ENCODE results near the gene PHTF2. TPM values are rescaled to one million over a fixed set of nuclear protein-coding genes. Genes with fewer than 3 reads are reported as not detected.

PHTF2 gene
- total and polyA plus RNA-seq, 11 donors, result 9.6 to 47.2 (median 24.2) TPM

- 95 to 99% (median 98%) methylated on average over 1 of the region's 1 CpG for WGBS, 4 donors
- TF ChIP-seq CTCF (IDR thresholded peaks at IDR 0.05) (no peak), POLR2A (IDR thresholded peaks at IDR 0.05) (no peak)
- ATAC-seq (no peak), DNase-seq (no peak)
- intact Hi-C loops (cut with DNase I), result no loop called here
- peaks cover 0 to 13% (median 6%) of the 10 kb centered on the region in 9 donors for H3K36me3 ChIP-seq
- no peaks in the 10 kb centered on the region for H3K27me3 ChIP-seq
- no peaks in the 10 kb centered on the region for H3K9me3 ChIP-seq
- peaks cover 0 to 9% (median 0%) of the 10 kb centered on the region in 12 donors for H3K4me1 ChIP-seq
- H3K4me3 ChIP-seq, result no peak overlapping the region
- no peak overlapping the region for H3K27ac ChIP-seq
These were observed 98.5 kb downstream of the PHTF2 start for GRCh38 chr7:77897004-77897547.

- DNase-seq, result no peak
- Histone ChIP-seq H3K4me3 (no peak overlapping the region), H3K27ac (no peak overlapping the region), H3K27me3 (no peaks in the 10 kb centered on the region), H3K4me1 (peaks cover 0 to 6% (median 0%) of the 10 kb centered on the region in 12 donors), H3K9me3 (no peaks in the 10 kb centered on the region), H3K36me3 (peaks cover 0 to 18% (median 11%) of the 10 kb centered on the region in 9 donors)
- WGBS, 4 donors, result 95 to 100% (median 98%) methylated on average over 2 of the region's 2 CpGs
- intact Hi-C loops (cut with DNase I), result no loop called here
- ATAC-seq, result no peak
- TF ChIP-seq POLR2A (IDR thresholded peaks at IDR 0.05) (no peak), CTCF (IDR thresholded peaks at IDR 0.05) (no peak)
These were observed 100.9 kb downstream of the PHTF2 start for GRCh38 chr7:77899516-77899915.

- peak in 1 of 4 donors; percentile 63 for ATAC-seq
- WGBS, 4 donors, result 83 to 90% (median 86%) methylated on average over 2 of the region's 2 CpGs
- H3K9me3 ChIP-seq, result no peaks in the 10 kb centered on the region
- no peak overlapping the region for H3K4me3 ChIP-seq
- H3K4me1 ChIP-seq, result peaks cover 0 to 8% (median 0%) of the 10 kb centered on the region in 12 donors
- intact Hi-C loops (cut with DNase I), result loop anchor here in 1 of 10 donors (10.0 kb wide), 1 partner anchor 249 kb away; no protein-coding TSS in a partner anchor
- peaks cover 0 to 18% (median 11%) of the 10 kb centered on the region in 9 donors for H3K36me3 ChIP-seq
- peak overlapping the region in 1 of 12 donors; percentile 3 for H3K27ac ChIP-seq
- peak in 3 of 12 donors; percentile 22 to 31 (median 26) for TF ChIP-seq CTCF (IDR thresholded peaks at IDR 0.05)
- no peak for TF ChIP-seq POLR2A (IDR thresholded peaks at IDR 0.05)
- no peaks in the 10 kb centered on the region for H3K27me3 ChIP-seq
- peak in 2 of 5 donors; percentile 32 to 37 for DNase-seq
These were observed 105.0 kb downstream of the PHTF2 start for GRCh38 chr7:77903597-77903996.

GRCh38 chr7:77904252-77904651, 105.7 kb downstream of the PHTF2 start:
- peaks cover 0 to 8% (median 0%) of the 10 kb centered on the region in 12 donors for H3K4me1 ChIP-seq
- H3K27ac ChIP-seq, result no peak overlapping the region
- no peak for DNase-seq
- peaks cover 0 to 23% (median 17%) of the 10 kb centered on the region in 9 donors for H3K36me3 ChIP-seq
- no peak for ATAC-seq
- TF ChIP-seq POLR2A (IDR thresholded peaks at IDR 0.05), result no peak
- no peak for TF ChIP-seq CTCF (IDR thresholded peaks at IDR 0.05)
- 95 to 99% (median 96%) methylated on average over 2 of the region's 2 CpGs for WGBS, 4 donors
- no peaks in the 10 kb centered on the region for H3K9me3 ChIP-seq
- H3K4me3 ChIP-seq, result no peak overlapping the region
- intact Hi-C loops (cut with DNase I), result loop anchor here in 1 of 10 donors (10.0 kb wide), 1 partner anchor 249 kb away; no protein-coding TSS in a partner anchor
- H3K27me3 ChIP-seq, result no peaks in the 10 kb centered on the region
